CD4-positive, alpha-beta memory T cell (primary cell): Measurements from ENCODE around the gene LILRB1. TPM values are rescaled to one million over a fixed set of nuclear protein-coding genes. Genes with fewer than 3 reads are reported as not detected.
"Not testable (repeated sequence)": the region's sequence is repeated elsewhere in the genome, so short reads cannot be mapped to it uniquely, and the experiment has no call there.

Experiments used
- CTCF ChIA-PET: fragments of 350-600 bp; sonication (Branson Sonifier 250); formaldehyde crosslinking; loops from one replicate; lab custom pipeline; 2021; ENCODE audit warnings: inconsistent platforms; ENCODE audit not compliant: partially characterized antibody; lab: Charles Lee
- POLR2A ChIA-PET: fragments of 350-600 bp; sonication (Branson Sonifier 250); formaldehyde crosslinking; loops from one replicate; lab custom pipeline; 2021; ENCODE audit not compliant: partially characterized antibody; lab: Charles Lee
- DNase-seq, 5 donors: peaks; one replicate each; pipeline versions ENCODE4 v3.0.0 to v3.0.0-alpha.2; 2020 to 2022; ENCODE audit warnings: mixed read lengths in 1 of 5
- H3K27ac ChIP-seq: one replicate; pipeline ENCODE4 v1.7.0; 2013; ENCODE audit warnings: low read depth, low read length
- H3K27me3 ChIP-seq: 2 replicates; pipeline ENCODE4 v1.7.0; 2013; ENCODE audit warnings: mild to moderate bottlenecking, low read length, moderate library complexity; ENCODE audit not compliant: insufficient read depth
- H3K36me3 ChIP-seq: 2 replicates; pipeline ENCODE4 v1.7.0; 2013; ENCODE audit warnings: mild to moderate bottlenecking, low read length, moderate library complexity; ENCODE audit not compliant: insufficient read depth
- H3K4me1 ChIP-seq: 2 replicates; pipeline ENCODE4 v1.7.0; 2013; ENCODE audit warnings: mild to moderate bottlenecking, low read length, moderate library complexity; ENCODE audit not compliant: insufficient read depth
- H3K4me3 ChIP-seq, 2 donors: one replicate each; pipeline ENCODE4 v1.7.0; 2013; ENCODE audit warnings: low read length in 2 of 2, mild to moderate bottlenecking in 1 of 2
- H3K9me3 ChIP-seq, 2 donors: one replicate each; pipeline ENCODE4 v1.7.0; 2013; ENCODE audit warnings: low read length in 2 of 2, control low read depth in 1 of 2; ENCODE audit not compliant: control insufficient read depth in 1 of 2
- H3K27ac Mint-ChIP-seq, 7 donors: one replicate each; pipeline ENCODE4 v1.8.0; 2020 to 2021; ENCODE audit warnings: mixed read lengths in 7 of 7, mild to moderate bottlenecking in 6 of 7, inconsistent platforms in 3 of 7, moderate library complexity in 3 of 7
- H3K27me3 Mint-ChIP-seq, 2 donors: one replicate each; pipeline ENCODE4 v1.8.0; 2020 to 2021; ENCODE audit warnings: mixed read lengths in 2 of 2
- H3K36me3 Mint-ChIP-seq, 2 donors: one replicate each; pipeline ENCODE4 v1.8.0; 2020 to 2021; ENCODE audit warnings: mixed read lengths in 2 of 2, inconsistent platforms in 1 of 2, mild to moderate bottlenecking in 1 of 2
- H3K4me1 Mint-ChIP-seq, 4 donors: one replicate each; pipeline ENCODE4 v1.8.0; 2020 to 2021; ENCODE audit warnings: mixed read lengths in 4 of 4, mild to moderate bottlenecking in 1 of 4
- H3K4me3 Mint-ChIP-seq, 8 donors: one replicate each; pipeline ENCODE4 v1.8.0; 2020 to 2021; ENCODE audit warnings: mixed read lengths in 8 of 8, mild to moderate bottlenecking in 7 of 8, moderate library complexity in 6 of 8, inconsistent platforms in 3 of 8
- H3K9me3 Mint-ChIP-seq, 8 donors: one replicate each; pipeline ENCODE4 v1.8.0; 2020 to 2021; ENCODE audit warnings: mixed read lengths in 8 of 8, mild to moderate bottlenecking in 5 of 8, inconsistent platforms in 3 of 8, moderate library complexity in 1 of 8
- intact Hi-C: fragments of 100-400 bp; cut with micrococcal nuclease; formaldehyde crosslinking; loops from one replicate; pipeline ENCODE4 v1.15.1; 2023
- polyA plus RNA-seq, 2 donors: library from polyadenylated mRNA; unstranded; fragments of 300-500 nt; fragmentation: Illumina TruSeq; gene quantifications; one replicate each; pipeline ENCODE4 v1.2.3, GENCODE V29; 2021
- total RNA-seq, 2 experiments: library from RNA; stranded (reverse); gene quantifications; one replicate each; pipeline ENCODE4 v1.2.3, GENCODE V29; 2021

Gene LILRB1
- total and polyA plus RNA-seq, 4 experiments from 2014 or later, result 0.34 to 1.6 (median 0.64) TPM; not detected in 1

DNA sequence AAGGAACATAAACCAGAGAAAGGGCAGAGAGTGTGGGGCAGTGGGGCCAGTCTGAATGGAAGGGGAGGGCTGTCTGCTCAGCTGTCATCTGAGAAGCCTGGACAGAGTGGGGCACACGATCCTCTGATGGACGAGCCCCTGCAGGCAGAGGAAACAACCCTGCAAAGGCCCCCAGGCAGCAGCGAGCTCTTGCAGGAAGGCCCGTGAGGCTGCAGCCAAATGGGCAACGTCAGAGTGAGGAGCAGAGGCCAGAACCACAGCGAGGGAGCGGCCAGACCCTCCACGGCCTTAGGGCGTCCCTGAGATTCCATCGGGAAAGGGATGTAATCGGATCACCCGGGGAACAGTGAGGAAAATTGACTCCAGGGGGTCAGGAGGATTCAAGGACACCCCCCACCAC lies 5.8 kb downstream of the LILRB1 start:
- H3K9me3 Mint-ChIP-seq, DNase-seq, H3K4me1 ChIP-seq, H3K27me3 ChIP-seq, POLR2A ChIA-PET, H3K36me3 Mint-ChIP-seq, H3K9me3 ChIP-seq, H3K4me1 Mint-ChIP-seq, H3K4me3 ChIP-seq, H3K4me3 Mint-ChIP-seq, H3K27ac ChIP-seq, CTCF ChIA-PET, H3K27ac Mint-ChIP-seq, H3K36me3 ChIP-seq, intact Hi-C loops: not testable (repeated sequence)
- H3K27me3 Mint-ChIP-seq, result peaks cover 5 to 13% of the 10 kb centered on the region in 2 donors

DNA sequence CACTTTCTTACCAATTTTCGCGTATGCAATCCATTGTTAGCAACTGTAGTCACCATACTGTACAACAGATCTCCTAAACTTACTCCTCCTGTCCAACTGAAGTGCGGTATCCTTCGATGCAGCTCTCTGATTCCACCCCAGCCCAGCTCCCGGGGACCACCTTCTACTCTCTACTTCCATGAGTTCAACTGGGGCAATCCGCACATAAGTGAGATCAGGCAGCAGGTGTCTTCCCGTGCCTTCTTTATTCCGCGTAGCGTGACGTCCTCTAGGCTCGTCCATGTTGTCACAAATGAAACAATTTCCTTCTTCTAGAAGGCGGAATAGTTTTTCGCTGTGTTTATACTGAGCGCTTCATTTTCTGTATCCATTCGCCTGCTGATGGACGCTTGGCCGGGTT lies 8.4 kb downstream of the LILRB1 start:
- Histone ChIP-seq H3K9me3 (no peaks in the 10 kb centered on the region), H3K36me3 (no peaks in the 10 kb centered on the region), H3K4me1 (no peaks in the 10 kb centered on the region), H3K27ac (no peak overlapping the region), H3K27me3 (no peaks in the 10 kb centered on the region), H3K4me3 (no peak overlapping the region)
- no peak overlapping the region for H3K27ac Mint-ChIP-seq
- H3K27me3 Mint-ChIP-seq, result peaks cover 5 to 7% of the 10 kb centered on the region in 2 donors
- no peak overlapping the region for H3K4me3 Mint-ChIP-seq
- ChIA-PET CTCF (interaction anchor here (2.1 kb wide), 1 partner anchor 35 kb away, joined by 5 read pairs; no protein-coding TSS in a partner anchor), POLR2A (no interaction called here)
- H3K36me3 Mint-ChIP-seq, result no peaks in the 10 kb centered on the region
- H3K9me3 Mint-ChIP-seq, result peaks cover 0 to 8% (median 0%) of the 10 kb centered on the region in 8 donors
- H3K4me1 Mint-ChIP-seq, result no peaks in the 10 kb centered on the region
- DNase-seq, result no peak
- intact Hi-C loops, result no loop called here

DNA sequence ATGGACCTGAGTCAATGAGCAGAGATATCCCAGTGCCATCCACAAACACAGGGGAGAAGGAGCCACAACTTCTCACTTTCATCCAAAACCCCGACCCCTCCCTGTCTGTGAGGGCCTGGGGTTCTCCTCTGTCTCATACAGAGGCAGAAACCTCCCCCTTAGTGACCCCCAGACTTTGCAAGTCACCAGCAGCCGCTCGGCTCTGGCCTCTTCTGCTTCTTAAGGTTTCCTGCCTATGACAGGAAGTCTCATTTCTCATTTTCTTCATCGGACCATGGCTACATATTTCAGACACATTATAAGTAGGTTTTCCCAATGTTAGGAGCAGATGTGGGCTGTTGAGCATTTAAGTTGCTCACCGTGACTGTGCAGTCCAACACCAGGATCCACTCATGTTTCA lies 12.7 kb downstream of the LILRB1 start:
- H3K4me1 ChIP-seq, H3K4me3 Mint-ChIP-seq, DNase-seq, CTCF ChIA-PET, H3K27ac ChIP-seq, H3K9me3 Mint-ChIP-seq, H3K4me1 Mint-ChIP-seq, POLR2A ChIA-PET, H3K36me3 Mint-ChIP-seq, H3K36me3 ChIP-seq, H3K9me3 ChIP-seq, intact Hi-C loops, H3K27me3 ChIP-seq, H3K4me3 ChIP-seq, H3K27ac Mint-ChIP-seq: not testable (repeated sequence)
- peaks cover 6 to 11% of the 10 kb centered on the region in 2 donors for H3K27me3 Mint-ChIP-seq

DNA sequence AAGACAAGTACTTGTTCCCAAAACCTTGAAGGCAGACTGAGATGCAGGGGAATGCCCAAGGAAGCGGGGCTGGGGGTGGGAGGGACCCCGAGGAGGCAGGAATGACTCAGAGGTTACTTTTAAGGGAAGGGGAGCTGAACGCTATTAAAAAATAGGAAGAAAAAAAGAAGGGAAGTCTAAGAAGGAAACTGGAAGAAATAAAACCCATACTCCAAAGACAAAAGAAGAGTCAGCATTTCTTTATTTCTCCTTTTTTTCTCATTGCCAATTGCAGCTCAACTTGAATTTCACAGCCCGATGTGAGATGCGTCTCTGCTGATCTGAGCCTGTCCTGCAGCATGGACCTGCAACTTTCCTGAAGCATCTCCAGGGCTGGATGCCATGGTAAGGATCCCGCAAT lies 13.3 kb downstream of the LILRB1 start:
- H3K4me1 ChIP-seq, H3K27ac ChIP-seq, H3K36me3 ChIP-seq, intact Hi-C loops, H3K27ac Mint-ChIP-seq, H3K9me3 Mint-ChIP-seq, H3K4me1 Mint-ChIP-seq, H3K4me3 Mint-ChIP-seq, DNase-seq, H3K36me3 Mint-ChIP-seq, CTCF ChIA-PET, POLR2A ChIA-PET, H3K4me3 ChIP-seq, H3K9me3 ChIP-seq, H3K27me3 ChIP-seq: not testable (repeated sequence)
- H3K27me3 Mint-ChIP-seq, result peaks cover 8 to 11% of the 10 kb centered on the region in 2 donors

DNA sequence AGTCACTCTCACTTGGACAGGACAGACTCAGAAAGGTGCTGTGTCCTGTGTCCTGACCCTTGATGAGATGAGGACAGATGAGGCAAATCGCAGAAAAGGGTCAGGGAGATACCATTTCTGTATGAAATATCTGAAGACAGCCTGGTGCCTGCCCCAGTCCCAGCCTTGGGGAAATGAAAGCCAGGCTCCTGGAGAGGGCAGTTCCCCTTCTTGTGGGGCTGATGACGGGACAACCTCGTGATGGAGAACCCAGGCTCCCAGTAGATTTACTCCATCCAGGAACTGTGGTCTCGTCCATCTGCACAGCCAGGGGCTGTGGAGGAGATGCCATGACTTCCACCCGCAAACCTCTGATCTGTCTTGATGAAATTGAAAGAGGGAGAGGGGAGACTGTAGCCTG lies 13.8 kb downstream of the LILRB1 start:
- Mint-ChIP-seq H3K9me3 (peaks cover 0 to 4% (median 0%) of the 10 kb centered on the region in 8 donors), H3K4me3 (no peak overlapping the region), H3K27me3 (peaks cover 8 to 11% of the 10 kb centered on the region in 2 donors), H3K36me3 (no peaks in the 10 kb centered on the region), H3K4me1 (no peaks in the 10 kb centered on the region), H3K27ac (no peak overlapping the region)
- H3K27ac ChIP-seq, result no peak overlapping the region
- CTCF ChIA-PET, result no interaction called here
- DNase-seq, result no peak
- no peaks in the 10 kb centered on the region for H3K9me3 ChIP-seq
- POLR2A ChIA-PET, result no interaction called here
- H3K36me3 ChIP-seq, result no peaks in the 10 kb centered on the region
- no peaks in the 10 kb centered on the region for H3K4me1 ChIP-seq
- no peaks in the 10 kb centered on the region for H3K27me3 ChIP-seq
- H3K4me3 ChIP-seq, result no peak overlapping the region
- intact Hi-C loops, result no loop called here

DNA sequence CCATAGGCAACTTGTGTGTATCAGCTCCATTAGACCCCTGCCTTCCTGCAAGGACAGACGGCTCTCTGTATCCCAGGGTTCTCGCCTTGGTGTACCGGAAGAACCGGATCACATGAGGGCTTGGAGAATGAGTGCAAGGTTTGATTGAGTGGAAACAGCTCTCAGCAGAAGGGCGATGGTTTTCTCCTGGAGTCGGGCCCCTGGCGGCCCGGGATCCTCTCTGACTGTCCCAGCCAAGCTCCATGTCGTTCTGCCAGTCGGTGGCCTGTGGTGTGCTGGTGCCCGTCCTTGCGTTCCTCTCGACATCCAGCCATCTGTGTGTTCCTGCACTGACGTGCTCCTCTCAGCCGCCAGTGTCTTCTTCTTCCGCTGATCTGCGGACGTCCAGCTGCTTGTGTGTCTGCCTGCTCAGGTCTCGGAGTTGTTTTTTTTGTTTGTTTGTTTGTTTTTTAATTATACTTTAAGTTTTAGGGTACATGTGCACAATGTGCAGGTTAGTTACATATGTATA lies 16.1 kb downstream of the LILRB1 start:
- CTCF ChIA-PET, result no interaction called here
- H3K36me3 Mint-ChIP-seq, result no peaks in the 10 kb centered on the region
- H3K36me3 ChIP-seq, result no peaks in the 10 kb centered on the region
- DNase-seq, result no peak
- intact Hi-C loops, result no loop called here
- H3K27me3 Mint-ChIP-seq, result peaks cover 8% of the 10 kb centered on the region in 2 donors
- H3K27me3 ChIP-seq, result no peaks in the 10 kb centered on the region
- POLR2A ChIA-PET, result no interaction called here
- H3K27ac Mint-ChIP-seq, result no peak overlapping the region
- H3K4me3 Mint-ChIP-seq, result no peak overlapping the region
- no peaks in the 10 kb centered on the region for H3K9me3 Mint-ChIP-seq
- H3K4me1 ChIP-seq, result no peaks in the 10 kb centered on the region
- H3K27ac ChIP-seq, result no peak overlapping the region
- H3K4me3 ChIP-seq, result no peak overlapping the region
- no peaks in the 10 kb centered on the region for H3K4me1 Mint-ChIP-seq
- H3K9me3 ChIP-seq, result no peaks in the 10 kb centered on the region

DNA sequence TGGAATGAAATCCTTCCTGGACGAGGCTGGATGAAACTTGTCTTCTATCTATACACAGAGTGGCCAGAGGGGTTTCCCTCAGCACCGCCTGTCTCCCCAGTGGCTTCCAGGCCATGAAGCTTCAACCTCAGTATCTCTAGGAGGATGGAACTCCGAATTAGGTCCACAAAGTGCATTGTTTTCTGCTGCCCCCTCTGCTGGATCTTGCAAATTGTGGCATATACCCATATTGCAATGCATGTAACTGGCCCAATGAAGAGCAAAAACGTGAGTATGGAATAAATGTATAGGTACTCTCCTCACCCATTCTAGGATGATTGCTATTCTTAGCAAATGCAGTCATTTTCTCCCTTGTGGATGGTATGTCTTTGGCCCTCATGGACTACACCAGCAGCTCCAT lies 17.8 kb downstream of the LILRB1 start:
- POLR2A ChIA-PET, result no interaction called here
- DNase-seq, result no peak
- H3K36me3 ChIP-seq, result no peaks in the 10 kb centered on the region
- intact Hi-C loops, result no loop called here
- Mint-ChIP-seq H3K27me3 (peaks cover 9 to 12% of the 10 kb centered on the region in 2 donors), H3K36me3 (no peaks in the 10 kb centered on the region), H3K27ac (no peak overlapping the region), H3K9me3 (no peaks in the 10 kb centered on the region), H3K4me3 (no peak overlapping the region), H3K4me1 (no peaks in the 10 kb centered on the region)
- H3K27ac ChIP-seq, result no peak overlapping the region
- H3K4me1 ChIP-seq, result no peaks in the 10 kb centered on the region
- CTCF ChIA-PET, result no interaction called here
- no peak overlapping the region for H3K4me3 ChIP-seq
- no peaks in the 10 kb centered on the region for H3K9me3 ChIP-seq
- H3K27me3 ChIP-seq, result no peaks in the 10 kb centered on the region
